Ovary (tissue), 3 donors: Measurements from ENCODE around the gene NUDT16L1.

Source experiments
- CTCF ChIP-seq, 3 donors: fragments of 450-650 bp in 2 of 3; fragments of 200-600 bp in 1 of 3; IDR thresholded peaks; one replicate each; pipeline versions ENCODE4 v1.5.1 to v1.8.0; 2016 to 2022; ENCODE audit warnings: antibody characterized with exemption in 3 of 3, mild to moderate bottlenecking in 1 of 3
- EP300 ChIP-seq: sonication (generic); formaldehyde crosslinking; IDR thresholded peaks from one replicate; pipeline ENCODE4 v1.6.1; 2017; ENCODE audit warnings: antibody characterized with exemption
- POLR2A ChIP-seq: fragments of 450-650 bp; IDR thresholded peaks from one replicate; pipeline ENCODE4 v1.6.1; 2017; ENCODE audit warnings: antibody characterized with exemption, mild to moderate bottlenecking, moderate library complexity
- donor health status: DM: no; HTN: no; CAD: no.

GRCh38 chr16:4659363-4660353, 33.7 kb upstream of the NUDT16L1 start:
- TF ChIP-seq CTCF (IDR thresholded peaks at IDR 0.05) (no peak), POLR2A (no peak), EP300 (no peak)
